Heart right ventricle (tissue), 16 donors: ENCODE data around the gene HS6ST3. TPM values are rescaled to one million over a fixed set of nuclear protein-coding genes. Genes with fewer than 3 reads are reported as not detected.
"Not testable (repeated sequence)": the region's sequence is repeated elsewhere in the genome, so short reads cannot be mapped to it uniquely, and the experiment has no call there.

ENCODE experiments used
- ATAC-seq, 8 donors: fragments of 200-7000 bp; cut with Tn5 transposase; one replicate each; pipeline ENCODE4 v1.9.1; 2020; ENCODE audit warnings: mild to moderate bottlenecking in 8 of 8, moderate library complexity in 8 of 8, moderate number of reproducible peaks in 1 of 8
- DNase-seq, 2 donors: peaks; one replicate each; pipeline ENCODE4 v3.0.0-alpha.2; 2020
- H3K27ac ChIP-seq, 10 donors: fragments of 200-600 bp; sonication (generic) in 2 of 10; one replicate each; pipeline versions ENCODE4 v1.5.0 to v1.8.0; 2020 to 2022; ENCODE audit warnings: mild to moderate bottlenecking in 3 of 10
- H3K27me3 ChIP-seq, 7 donors: fragments of 200-600 bp; one replicate each; pipeline ENCODE4 v1.8.0; 2021 to 2022; ENCODE audit warnings: mild to moderate bottlenecking in 2 of 7
- H3K36me3 ChIP-seq, 9 donors: fragments of 200-600 bp; sonication (generic) in 1 of 9; one replicate each; pipeline versions ENCODE4 v1.5.0 to v1.8.0; 2020 to 2022; ENCODE audit warnings: mild to moderate bottlenecking in 2 of 9
- H3K4me1 ChIP-seq, 9 donors: fragments of 200-600 bp; sonication (generic) in 1 of 9; one replicate each; pipeline versions ENCODE4 v1.5.0 to v1.8.0; 2020 to 2022; ENCODE audit warnings: mild to moderate bottlenecking in 4 of 9
- H3K4me3 ChIP-seq, 10 donors: fragments of 200-600 bp; sonication (generic) in 2 of 10; one replicate each; pipeline versions ENCODE4 v1.5.0 to v1.8.0; 2020 to 2022; ENCODE audit warnings: mild to moderate bottlenecking in 7 of 10, moderate library complexity in 2 of 10
- H3K9me3 ChIP-seq, 11 donors: fragments of 200-600 bp in 10 of 11; sonication (generic) in 2 of 11; one replicate each; pipeline versions ENCODE4 v1.5.0 to v1.8.0; 2013 to 2022; ENCODE audit warnings: mild to moderate bottlenecking in 2 of 11, control low read depth in 1 of 11, moderate library complexity in 1 of 11
- CTCF ChIP-seq, 9 donors: fragments of 200-600 bp; sonication (generic) in 2 of 9; IDR thresholded peaks; one replicate each; pipeline versions ENCODE4 v1.5.0 to v1.8.0; 2021 to 2022; ENCODE audit warnings: antibody characterized with exemption in 9 of 9, mild to moderate bottlenecking in 5 of 9, moderate library complexity in 1 of 9
- WGBS, 2 donors: extraction: QIAGEN DNeasy Blood & Tissue Kit; methylation state at CpG; one replicate each; pipeline ENCODE4 v1.1.7; 2013; ENCODE audit warnings: inconsistent platforms in 1 of 2; 5-methylcytosine and 5-hydroxymethylcytosine counted together
- intact Hi-C, 10 donors: fragments of 100-400 bp; cut with DNase I; formaldehyde crosslinking; loops; one replicate each; pipeline versions ENCODE4 v1.11.1 to v1.14.2; 2022
- polyA plus RNA-seq, 2 donors: library from polyadenylated mRNA; stranded (reverse); fragments of 200-250 nt; gene quantifications; one replicate each; pipeline ENCODE4 v1.2.3, GENCODE V29; 2013
- total RNA-seq, 10 donors: library from RNA; stranded (reverse); fragmentation: NEBNext Ultra II Directional in 3 of 10; extraction: Animal tissue kit (Norgen Biotek cat#: 25700) in 3 of 10; gene quantifications; one replicate each; pipeline versions ENCODE4 v1.2.1 to v1.2.4, GENCODE V29; 2021 to 2023
- donor health status: Arrhythmogenic right ventricular cardiomyopathy.
- donor health status: ischemic (EF 13 %, LVEDD 7.1; RV severe dilation, severe dysfunction).
- donor health status: healthy with polysubstance abuse.
- donor health status: DM: no; HTN: yes; CAD: no.
- donor health status: DM: no; HTN: no; CAD: no.
- donor health status: ischemic (EF 25% LVEDD 6.9; RV normal size, moderate dysfunction).
- donor health status: ischemic (EF 25% LVEDD 5.7; RV mildly dilated, moderate dysfunction).
- donor health status: healthy.
- donor health status: DM: yes; HTN: yes; CAD: no.
- donor health status: Ischemic cardiomyopathy.
- donor health status: ischemic (EF 35%, LVEDD 5.7; RV mildly dilated, moderate dysfunction).
- donor health status: nonischemic (EF 11% LVEDD 7.7; RV severe dilation, severe dysfunction).
- donor health status: DM: yes; HTN: yes; CAD: no.
- donor health status: PGD.
- donor health status: ischemic (EF 29% LVEDD 5.4; RV normal size, mild dysfunction).
- donor health status: nonischemic (EF 23%, LVEDD 6.1; RV moderate dilation, normal function).

The HS6ST3 gene
- total and polyA plus RNA-seq, 12 donors, result 0.01 to 7.6 (median 1.2) TPM

- Histone ChIP-seq H3K27ac (no peak overlapping the region), H3K27me3 (no peaks in the 10 kb centered on the region), H3K4me1 (no peaks in the 10 kb centered on the region), H3K4me3 (no peak overlapping the region), H3K9me3 (no peaks in the 10 kb centered on the region), H3K36me3 (no peaks in the 10 kb centered on the region)
- 80 to 82% methylated on average over 2 of the region's 2 CpGs for WGBS, 2 donors
- ATAC-seq (no peak), DNase-seq (no peak)
- intact Hi-C loops, result no loop called here
- TF ChIP-seq CTCF (IDR thresholded peaks at IDR 0.05), result no peak
Measured at GRCh38 chr13:96511587-96511986, 421.7 kb downstream of the HS6ST3 start.

GRCh38 chr13:96519380-96519779 is 429.5 kb downstream of the HS6ST3 start:
- Histone ChIP-seq H3K27me3 (no peaks in the 10 kb centered on the region), H3K4me1 (no peaks in the 10 kb centered on the region), H3K9me3 (peaks cover 0 to 8% (median 0%) of the 10 kb centered on the region in 11 donors), H3K4me3 (no peak overlapping the region), H3K36me3 (no peaks in the 10 kb centered on the region), H3K27ac (no peak overlapping the region)
- no peak for TF ChIP-seq CTCF (IDR thresholded peaks at IDR 0.05)
- no peak for ATAC-seq
- DNase-seq, result no peak
- intact Hi-C loops, result no loop called here
- WGBS, 2 donors, result 93 to 100% methylated on average over 1 of the region's 1 CpG

GRCh38 chr13:96524398-96525020 is 434.6 kb downstream of the HS6ST3 start:
- intact Hi-C loops, H3K9me3 ChIP-seq, H3K27me3 ChIP-seq, DNase-seq, H3K36me3 ChIP-seq, ATAC-seq, H3K4me3 ChIP-seq, H3K27ac ChIP-seq, H3K4me1 ChIP-seq: not testable (repeated sequence)
- whole genome bisulfite sequencing, 2 donors, result 83 to 89% methylated on average over 11 of the region's 11 CpGs

GRCh38 chr13:96525715-96526114 is 435.8 kb downstream of the HS6ST3 start:
- no peak for ATAC-seq
- H3K4me3 ChIP-seq, result no peak overlapping the region
- H3K27ac ChIP-seq, result no peak overlapping the region
- no peaks in the 10 kb centered on the region for H3K36me3 ChIP-seq
- H3K27me3 ChIP-seq, result no peaks in the 10 kb centered on the region
- intact Hi-C loops, result no loop called here
- H3K9me3 ChIP-seq, result no peaks in the 10 kb centered on the region
- WGBS, 2 donors, result 84 to 85% methylated on average over 2 of the region's 2 CpGs
- TF ChIP-seq CTCF (IDR thresholded peaks at IDR 0.05), result no peak
- no peak for DNase-seq
- H3K4me1 ChIP-seq, result no peaks in the 10 kb centered on the region

GRCh38 chr13:96527497-96527896 is 437.6 kb downstream of the HS6ST3 start:
- no peak for ATAC-seq

More at GRCh38 chr13:96527497-96527896, 437.6 kb downstream of the HS6ST3 start:
- DNase-seq, result no peak
- no peak overlapping the region for H3K4me3 ChIP-seq
- 43 to 44% methylated on average over 3 of the region's 3 CpGs for WGBS, 2 donors
- H3K27ac ChIP-seq, result no peak overlapping the region
- H3K9me3 ChIP-seq, result no peaks in the 10 kb centered on the region
- no peaks in the 10 kb centered on the region for H3K36me3 ChIP-seq
- no peaks in the 10 kb centered on the region for H3K27me3 ChIP-seq
- intact Hi-C loops, result no loop called here
- no peak for TF ChIP-seq CTCF (IDR thresholded peaks at IDR 0.05)
- H3K4me1 ChIP-seq, result no peaks in the 10 kb centered on the region
